ENCODE measurements around the gene PRKCSH.
"Not testable (repeated sequence)": the region's sequence is repeated elsewhere in the genome, so short reads cannot be mapped to it uniquely, and the experiment has no call there.

PRKCSH gene

DNA sequence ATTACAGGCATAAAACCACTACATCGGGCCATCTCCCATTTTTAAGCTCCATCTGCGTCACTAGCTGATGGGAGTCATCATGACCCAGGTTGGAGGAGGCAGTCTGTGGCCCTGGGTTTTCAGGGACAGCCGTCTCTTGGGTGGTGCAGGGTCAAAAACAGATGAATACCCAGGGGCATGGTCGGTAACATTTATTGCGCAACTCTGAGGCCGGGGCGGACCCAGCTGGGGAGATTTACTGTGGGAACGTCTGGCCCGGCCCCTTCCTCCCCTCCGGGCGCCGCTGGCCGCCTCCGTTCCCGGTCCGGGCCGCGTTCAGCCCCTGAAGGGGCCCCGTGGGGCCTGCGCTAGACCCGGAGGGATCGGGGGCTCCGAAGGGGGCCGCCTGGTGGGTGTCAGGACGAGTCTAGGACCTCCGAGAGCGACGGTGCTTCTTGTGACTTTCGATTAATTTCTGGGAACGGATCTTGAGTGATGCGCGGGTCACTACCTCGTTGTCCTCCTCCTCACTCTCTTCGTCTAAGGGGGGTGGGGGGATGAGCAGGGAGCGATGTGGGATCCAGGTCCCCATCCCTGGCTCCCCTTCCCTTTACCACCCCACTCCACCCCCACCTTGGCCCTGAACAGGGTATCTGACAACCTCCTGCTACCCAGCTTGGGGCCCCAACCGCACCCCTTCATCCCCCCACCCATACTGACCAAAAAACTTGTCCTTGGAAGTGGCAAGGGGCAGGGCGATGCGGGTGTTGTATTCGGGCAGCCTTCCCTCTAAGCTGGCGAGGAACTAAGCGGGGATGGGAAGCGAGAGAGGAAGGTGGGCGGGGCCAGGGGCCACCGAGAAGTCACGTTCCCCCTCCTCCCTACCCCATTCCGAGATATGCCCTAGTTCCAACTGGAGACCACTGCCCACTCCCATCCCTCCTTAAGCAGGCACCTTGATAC lies 14.7 kb upstream of the PRKCSH start:
- DNase-seq (ENCODE audit: low read depth in 3 of 3, low spot score in 1 of 3) = no peak

DNA sequence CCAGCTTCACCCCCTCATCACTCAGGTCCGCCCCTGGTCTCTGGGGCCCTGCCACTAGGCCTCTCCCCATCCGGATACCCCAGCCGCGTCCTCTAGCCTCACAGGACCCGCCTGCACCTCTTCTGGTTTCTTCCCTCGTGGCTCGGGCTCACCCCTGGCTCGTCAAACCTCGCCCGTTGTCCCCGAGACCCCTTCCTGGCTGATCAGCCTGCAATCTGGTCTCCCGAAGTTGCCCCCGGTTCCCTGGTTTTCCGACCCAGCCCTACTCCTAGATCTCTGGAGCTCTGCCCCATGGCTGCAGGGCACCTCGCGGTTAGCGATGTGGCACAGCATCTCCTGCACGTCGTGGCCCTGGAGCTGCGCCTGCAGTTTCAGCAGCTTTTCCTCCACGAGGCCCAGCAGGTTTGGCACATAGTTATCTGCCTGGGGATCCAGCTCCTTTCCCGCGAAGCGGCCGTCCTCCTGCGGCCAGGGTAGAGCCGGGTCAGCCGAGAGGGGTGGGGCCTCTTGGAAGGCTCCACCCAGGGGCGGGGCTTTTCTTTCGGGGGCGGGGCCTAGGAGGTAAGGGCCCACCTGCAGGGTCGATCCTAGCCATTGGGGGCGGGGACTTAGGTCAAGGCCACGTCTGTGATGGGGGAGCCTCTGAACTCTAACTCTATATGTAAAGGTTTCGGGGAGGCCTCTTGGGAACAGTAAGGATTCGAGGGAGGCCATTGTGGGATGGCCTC lies 13.9 kb upstream of the PRKCSH start:
- peak in 1 of 3 donors; percentile 36 for DNase-seq (ENCODE audit: low read depth in 3 of 3, low spot score in 1 of 3)

DNA sequence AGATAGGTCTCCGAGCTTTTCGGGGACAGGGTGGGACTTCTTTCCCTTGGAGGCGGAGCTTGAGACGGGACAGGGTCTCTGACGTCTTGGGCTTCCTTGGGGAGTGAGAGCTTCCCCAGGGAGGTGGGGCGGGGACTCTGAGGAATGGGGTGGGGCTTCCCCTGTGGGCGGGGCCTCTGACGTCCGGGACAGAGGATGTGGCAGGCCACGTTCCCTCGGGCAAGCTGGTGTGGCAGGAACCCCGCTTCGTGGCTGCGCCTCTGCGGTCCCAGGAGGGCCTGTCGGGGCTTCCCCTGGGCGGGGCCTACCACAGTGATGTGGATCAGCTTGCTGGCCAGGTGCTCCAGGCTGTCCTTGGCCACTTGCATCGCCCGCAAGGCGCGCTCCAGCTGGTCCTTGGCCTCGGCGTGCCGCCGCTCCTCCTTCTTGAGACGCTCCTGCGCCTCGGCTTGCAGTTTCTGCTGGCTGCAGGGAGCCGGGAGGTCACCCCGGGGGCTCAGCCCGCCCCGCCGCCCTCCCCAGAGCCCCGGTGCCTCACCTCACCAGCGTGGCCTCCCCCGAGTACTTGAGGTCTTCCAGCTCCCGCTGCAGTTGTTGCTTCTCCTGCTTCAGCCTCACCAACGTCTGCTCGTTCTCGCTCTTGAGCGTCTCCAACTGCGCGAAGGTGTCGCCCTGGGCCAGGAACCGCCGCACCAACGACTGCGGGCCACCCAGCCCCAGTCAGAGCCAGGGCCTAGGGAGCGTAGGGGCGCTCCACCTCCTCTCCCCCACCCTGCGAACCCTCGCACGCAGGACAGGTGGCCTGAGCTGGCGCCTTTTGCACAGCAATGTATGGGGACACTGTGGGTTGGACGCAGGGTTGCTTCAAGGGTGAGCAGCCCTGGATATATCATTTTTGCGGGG lies 13.0 kb upstream of the PRKCSH start:
- DNase-seq (ENCODE audit: low read depth in 3 of 3, low spot score in 1 of 3) = peak; percentile 20 to 41 (median 24)

DNA sequence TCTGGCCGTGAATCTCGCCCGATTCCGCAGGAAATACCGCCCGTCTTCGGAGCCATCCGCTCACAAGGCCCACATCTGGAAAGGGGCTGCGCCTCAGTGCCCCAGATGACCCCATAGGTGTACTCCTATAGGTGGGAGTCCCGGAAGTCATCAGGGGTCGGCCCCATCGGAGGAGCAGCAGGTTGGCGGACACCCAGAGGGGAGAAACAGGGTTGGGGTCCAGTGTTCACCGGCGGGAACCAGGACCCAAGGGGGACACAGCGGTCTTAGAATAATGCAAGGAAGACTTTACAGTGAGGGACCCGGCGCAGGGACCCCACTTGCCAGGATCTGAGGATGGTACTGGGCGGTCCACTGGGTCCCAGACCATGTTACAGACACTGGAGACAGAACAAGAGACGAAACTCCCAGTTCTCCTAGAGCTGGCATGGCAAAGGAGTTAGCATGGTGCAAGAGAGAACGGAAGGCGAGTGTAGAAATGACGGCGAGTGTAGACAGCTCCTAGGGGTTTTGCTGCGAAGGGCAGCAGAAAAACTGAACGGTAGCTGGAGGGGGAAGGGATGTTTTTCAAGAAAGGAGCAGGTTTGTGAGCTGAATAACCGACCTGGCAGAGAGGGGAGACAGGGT lies 12.2 kb upstream of the PRKCSH start:
- no peak for DNase-seq (ENCODE audit: low read depth in 3 of 3, low spot score in 1 of 3)

DNA sequence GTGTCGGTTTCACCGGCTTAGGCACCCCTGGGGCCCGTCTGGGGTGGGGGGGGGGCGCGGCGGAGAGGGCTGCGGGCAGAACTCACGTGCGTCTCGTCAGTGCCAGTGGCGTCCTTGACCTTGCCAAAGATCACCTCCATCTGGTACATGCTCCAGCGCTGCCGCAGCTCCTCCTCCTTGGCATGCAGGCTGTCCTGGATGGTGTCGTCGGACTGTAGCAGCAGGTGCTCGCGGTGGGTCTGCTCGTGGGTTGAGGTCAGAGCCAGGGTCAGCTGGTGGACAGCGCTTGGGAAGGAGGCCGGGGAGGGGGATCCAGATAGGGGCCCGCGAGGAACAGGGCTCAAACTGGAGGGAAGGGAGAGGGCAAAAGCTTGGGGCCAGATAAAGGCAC lies 11.6 kb upstream of the PRKCSH start:
- DNase-seq (ENCODE audit: low read depth in 3 of 3, low spot score in 1 of 3) = no peak

DNA sequence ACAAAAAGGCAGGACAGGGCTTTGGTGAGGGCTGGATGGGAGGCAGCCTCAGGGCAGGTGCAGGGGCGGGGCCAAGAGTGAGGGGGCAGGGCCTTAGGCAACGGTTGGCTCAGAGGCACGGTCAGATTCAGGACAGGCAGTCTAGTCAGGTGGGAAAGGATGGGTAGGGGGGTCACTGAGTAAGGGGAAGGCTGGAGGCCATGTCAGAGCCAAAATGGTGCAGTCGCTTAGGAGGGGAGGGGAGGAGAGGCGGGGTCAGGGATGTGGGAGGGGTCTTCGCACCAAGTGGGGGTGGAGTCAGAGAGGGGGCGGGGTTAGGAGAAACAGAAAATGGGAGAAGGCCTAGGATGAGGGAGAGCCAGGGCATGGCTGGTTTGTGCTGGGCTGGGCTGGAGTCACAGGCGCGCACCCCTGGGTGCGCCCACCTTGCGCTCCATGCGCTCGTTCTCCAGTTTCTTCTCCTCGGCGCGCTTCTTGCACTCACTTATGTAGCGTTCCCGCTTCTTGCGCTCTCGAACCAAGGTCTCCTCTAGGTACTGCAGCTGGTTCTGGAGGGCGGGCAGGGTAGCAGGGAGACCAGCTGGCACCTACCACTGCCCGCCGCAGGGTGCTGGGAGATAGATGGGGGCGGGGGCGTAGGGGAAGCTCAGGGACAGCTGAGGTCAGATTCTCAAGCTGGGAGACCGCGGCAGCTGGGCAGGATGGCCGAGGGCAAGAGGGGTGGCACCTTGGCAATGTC lies 9.5 kb upstream of the PRKCSH start:
- no peak for DNase-seq (ENCODE audit: low read depth in 3 of 3, low spot score in 1 of 3)

DNA sequence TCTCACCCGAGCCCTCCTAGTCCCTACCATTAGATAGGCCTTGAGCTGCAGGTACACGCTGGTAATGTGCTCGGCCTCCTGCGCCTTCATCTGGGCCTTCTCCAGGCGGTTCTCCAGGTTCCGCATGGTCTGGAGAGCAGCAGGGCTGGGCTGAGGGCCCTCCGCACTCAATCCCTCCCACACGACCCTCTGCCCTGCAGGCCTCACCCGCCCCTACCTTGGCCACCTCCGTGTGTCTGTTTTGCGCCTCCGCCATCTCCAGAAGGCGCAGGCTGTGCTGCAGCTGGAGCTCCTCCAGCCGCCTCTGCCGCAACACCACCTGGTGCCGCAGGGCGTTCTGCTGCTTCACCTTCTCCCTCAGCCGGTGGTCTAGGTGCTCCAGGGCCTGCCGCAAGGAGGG lies 8.8 kb upstream of the PRKCSH start:
- DNase-seq (ENCODE audit: low read depth in 3 of 3, low spot score in 1 of 3) = no peak

DNA sequence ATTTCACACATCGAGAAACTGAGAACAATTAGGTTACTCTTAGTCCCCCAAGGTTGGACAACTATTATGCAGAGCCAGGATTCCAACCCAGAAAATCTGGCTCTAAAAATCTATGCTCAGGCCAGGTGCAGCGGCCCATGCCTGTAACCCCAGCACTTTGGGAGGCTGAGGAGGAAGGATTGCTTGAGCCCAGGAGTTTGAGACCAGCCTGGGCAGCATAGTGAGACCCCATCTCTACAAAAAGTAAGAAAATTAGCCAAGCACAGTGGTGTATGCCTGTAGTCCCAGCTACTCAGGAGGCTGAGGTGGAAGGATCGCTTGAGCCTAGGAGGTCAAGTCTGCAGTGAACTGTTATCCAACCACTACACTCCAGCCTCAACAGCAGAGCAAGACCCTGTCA lies 1.9 kb upstream of the PRKCSH start:
- not testable (repeated sequence) for DNase-seq (ENCODE audit: low read depth in 3 of 3, low spot score in 1 of 3)

DNA sequence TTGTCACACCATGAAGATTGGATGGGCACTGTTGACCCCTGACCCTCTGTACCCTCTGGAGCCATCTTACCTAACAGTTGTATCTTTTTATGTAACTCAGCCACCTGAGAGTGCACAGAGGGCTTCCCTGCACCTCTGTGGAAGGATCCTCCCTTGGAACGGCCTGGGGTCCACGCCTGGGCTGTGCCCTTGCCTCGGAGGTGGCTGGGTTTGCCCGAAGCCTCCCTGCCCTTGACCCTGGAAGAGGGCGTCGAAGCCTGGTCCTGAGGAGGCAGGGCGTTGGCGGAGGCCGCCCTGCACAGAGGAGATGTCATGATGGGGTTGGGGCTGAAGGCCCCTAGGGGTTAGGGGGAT lies 755 bp upstream of the PRKCSH start:
- no peak for DNase-seq (ENCODE audit: low read depth in 3 of 3, low spot score in 1 of 3)

DNA sequence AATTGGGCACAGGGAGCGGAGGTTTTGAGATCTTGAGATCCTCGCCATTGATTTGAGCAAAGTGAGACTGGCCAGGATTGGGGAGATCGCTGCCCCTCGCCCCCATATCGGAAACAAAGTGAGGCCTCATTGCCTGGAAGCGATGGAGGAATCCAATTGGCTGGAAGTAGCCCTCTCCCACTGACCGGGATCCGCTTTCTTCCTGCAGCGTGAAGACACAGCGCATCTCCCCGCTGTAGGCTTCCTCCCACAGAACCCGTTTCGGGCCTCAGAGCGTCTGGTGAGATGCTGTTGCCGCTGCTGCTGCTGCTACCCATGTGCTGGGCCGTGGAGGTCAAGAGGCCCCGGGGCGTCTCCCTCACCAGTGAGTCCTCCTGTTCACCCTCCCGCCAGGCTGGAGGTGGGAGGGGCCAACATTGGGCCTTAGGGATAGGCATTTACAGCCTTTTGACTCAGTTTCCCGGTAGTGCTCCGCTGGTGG lies 438 bp downstream of the PRKCSH start:
- DNase-seq (ENCODE audit: low read depth in 3 of 3, low spot score in 1 of 3) = no peak

DNA sequence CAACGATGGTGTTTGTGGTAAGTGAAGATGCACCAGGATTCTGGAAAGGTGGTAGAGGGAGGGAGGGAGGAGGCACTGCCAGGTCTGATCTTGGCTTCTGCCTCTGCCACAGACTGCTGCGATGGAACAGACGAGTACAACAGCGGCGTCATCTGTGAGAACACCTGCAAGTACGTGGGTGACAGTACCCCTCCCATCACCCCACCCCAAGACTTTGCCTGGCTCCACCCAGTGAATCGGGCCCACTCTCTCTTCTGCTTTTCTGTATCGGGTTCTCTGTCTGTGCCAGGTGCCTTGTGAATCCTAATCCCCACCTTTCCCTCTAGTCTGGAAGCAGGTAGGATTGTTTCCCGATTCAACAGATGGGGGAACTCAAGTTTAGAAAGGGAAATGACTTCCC lies 2.5 kb downstream of the PRKCSH start:
- no peak for DNase-seq (ENCODE audit: low read depth in 3 of 3, low spot score in 1 of 3)

DNA sequence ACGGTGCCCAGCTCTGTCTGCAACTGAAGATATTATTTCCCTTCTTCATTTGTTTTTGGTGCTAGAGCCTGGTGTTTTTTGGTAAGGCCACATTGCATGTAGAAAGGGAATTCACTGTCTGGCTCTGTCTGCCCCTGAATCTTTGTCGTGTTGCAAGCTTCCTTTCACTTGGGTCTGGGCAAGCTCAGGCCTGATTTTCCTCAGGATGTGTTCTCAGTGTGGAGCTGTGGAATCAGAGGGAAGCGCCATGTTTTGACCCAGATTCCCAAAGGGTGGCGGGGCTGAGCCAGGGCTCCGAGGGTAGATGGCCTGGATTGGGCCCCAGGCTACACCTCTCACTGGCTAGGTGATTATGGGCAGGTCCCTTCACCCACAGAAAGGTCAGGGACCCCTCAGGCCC lies 8.6 kb downstream of the PRKCSH start:
- DNase-seq (ENCODE audit: low read depth in 3 of 3, low spot score in 1 of 3) = no peak

DNA sequence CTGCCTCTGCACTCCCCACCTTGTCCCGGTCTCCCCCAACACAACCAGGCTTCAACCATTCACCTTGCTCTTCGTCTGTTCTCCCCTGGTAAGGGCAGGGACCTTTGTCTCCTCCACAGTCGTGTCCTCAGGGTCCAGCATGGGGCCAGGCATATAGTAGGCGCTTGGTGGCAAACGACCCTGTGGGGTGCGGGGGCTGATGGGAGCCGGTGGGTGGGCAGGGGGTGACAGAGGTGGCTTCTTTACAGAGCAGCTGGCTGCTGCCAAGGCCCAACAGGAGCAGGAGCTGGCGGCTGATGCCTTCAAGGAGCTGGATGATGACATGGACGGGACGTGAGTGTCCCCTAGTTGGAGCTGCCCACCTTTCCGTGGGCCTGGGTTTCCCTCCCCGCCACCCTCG lies 9.7 kb downstream of the PRKCSH start:
- DNase-seq (ENCODE audit: low read depth in 3 of 3, low spot score in 1 of 3) = no peak

DNA sequence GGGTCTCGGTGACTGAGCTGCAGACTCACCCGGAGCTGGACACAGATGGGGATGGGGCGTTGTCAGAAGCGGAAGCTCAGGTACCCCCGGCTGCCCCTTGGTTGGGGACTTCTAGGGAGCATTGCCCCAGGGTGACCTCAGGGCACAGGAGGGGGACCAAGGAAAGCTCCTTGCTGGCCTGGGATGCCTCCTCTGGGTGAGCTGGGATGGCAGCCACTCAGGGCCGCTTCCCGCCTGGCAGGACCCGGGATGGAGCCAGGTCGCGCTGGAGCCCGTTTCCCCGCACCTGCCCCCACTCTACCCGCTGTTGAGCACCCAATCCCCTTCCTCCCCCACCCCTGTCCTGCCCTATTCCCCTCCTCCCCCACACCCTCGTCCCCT lies 10.8 kb downstream of the PRKCSH start:
- no peak for DNase-seq (ENCODE audit: low read depth in 3 of 3, low spot score in 1 of 3)

DNA sequence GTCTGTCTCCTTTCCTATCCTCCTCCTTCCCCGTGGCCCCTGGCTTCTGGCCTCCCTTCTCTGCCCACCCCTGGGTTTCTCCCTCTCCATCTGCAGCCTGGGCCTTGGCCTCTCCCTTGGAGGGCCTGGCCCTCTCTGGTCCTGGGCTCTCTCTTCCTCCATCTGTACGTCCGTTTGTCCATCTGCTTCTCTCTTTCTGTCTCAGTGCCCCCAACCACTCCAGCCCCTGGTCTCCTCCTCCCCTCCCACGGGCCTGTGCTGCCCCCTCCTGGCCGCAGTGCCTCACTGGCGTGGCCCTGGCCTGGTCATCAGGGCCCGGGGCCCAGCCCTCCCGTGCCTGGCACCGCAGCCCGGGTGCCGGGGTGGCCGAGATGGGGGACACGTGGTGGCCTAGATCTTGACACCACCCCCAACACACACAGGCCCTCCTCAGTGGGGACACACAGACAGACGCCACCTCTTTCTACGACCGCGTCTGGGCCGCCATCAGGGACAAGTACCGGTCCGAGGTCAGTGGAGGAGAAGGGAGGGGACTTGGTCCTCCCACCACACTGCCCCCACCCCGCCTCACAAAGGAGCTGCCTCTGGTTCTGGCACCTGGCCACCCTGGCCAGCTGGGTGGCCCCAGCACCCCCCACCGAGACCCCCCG lies 11.3 kb downstream of the PRKCSH start:
- DNase-seq (ENCODE audit: low read depth in 3 of 3, low spot score in 1 of 3) = peak in 1 of 3 donors; percentile 35

DNA sequence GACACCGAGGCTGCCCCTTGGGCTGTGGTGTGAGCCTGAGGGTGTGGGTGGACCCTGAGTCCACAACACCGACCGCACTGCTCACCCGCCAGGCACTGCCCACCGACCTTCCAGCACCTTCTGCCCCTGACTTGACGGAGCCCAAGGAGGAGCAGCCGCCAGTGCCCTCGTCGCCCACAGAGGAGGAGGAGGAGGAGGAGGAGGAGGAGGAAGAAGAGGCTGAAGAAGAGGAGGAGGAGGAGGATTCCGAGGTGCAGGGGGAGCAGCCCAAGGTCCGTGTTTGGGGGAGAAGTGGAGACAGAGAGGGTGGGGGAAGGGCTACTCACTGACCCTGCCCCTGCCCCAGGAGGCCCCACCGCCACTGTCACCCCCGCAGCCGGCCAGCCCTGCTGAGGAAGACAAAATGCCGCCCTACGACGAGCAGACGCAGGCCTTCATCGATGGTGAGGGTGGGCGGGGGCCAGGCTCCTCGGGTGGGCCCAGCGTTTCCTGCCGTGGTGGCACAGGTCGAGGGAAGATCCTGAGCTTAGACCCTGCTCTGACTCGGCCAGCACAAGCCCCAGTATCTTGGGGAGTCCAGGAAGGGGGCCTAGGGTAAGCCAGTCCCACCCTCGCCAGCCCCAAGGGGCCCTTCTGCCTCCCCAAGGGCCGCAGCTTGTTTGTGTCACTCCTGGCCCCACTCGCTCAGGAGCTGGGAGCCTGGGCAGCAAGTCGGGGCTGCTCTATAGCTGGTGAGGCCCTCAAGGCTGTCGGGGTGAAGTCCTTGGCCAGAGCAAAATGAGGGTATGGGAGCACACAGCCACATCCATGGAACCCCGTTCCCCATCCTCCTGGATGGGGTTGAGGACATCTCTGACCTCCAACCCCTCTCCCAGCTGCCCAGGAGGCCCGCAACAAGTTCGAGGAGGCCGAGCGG lies 12.2 kb downstream of the PRKCSH start:
- DNase-seq (ENCODE audit: low read depth in 3 of 3, low spot score in 1 of 3) = no peak

DNA sequence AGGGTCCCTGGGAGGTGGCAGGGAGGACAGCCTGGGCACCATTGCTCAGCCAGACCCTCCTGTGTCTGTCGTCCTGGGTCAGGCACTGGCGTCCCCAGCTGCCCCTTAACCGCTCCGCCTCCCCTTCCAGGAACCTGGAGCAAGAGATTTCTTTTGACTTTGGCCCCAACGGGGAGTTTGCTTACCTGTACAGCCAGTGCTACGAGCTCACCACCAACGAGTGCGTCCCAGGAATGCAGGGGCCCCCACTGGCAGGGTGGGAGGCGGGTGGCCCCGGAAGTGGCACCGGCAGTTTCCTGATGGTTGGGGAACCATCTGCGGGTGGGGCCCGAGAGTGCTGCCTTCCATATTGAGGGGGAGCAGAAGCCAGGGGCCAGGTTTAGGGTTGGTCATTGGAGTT lies 13.0 kb downstream of the PRKCSH start:
- no peak for DNase-seq (ENCODE audit: low read depth in 3 of 3, low spot score in 1 of 3)

DNA sequence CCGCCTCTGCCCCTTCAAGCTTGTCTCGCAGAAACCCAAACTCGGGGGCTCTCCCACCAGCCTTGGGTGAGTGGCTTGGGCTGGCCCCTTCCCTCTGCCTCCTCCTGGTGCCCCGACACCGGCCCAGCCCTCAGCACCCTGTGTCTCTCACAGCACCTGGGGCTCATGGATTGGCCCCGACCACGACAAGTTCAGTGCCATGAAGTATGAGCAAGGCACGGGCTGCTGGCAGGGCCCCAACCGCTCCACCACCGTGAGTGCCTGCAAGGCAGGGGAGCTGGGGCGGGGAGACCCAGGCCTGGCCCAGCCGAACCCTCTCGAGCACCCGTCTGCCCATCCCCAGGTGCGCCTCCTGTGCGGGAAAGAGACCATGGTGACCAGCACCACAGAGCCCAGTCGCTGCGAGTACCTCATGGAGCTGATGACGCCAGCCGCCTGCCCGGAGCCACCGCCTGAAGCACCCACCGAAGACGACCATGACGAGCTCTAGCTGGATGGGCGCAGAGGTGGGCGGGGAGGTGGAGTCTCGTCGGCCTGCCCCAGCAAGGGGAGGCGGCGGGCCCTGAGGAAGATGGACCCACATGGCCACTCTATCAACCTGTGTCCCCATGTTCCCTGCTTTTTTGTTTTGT lies 13.6 kb downstream of the PRKCSH start:
- DNase-seq (ENCODE audit: low read depth in 3 of 3, low spot score in 1 of 3) = no peak
